NCI-H146 (cell line): ENCODE results near the gene GSTO1.
"Not testable (repeated sequence)": the region's sequence is repeated elsewhere in the genome, so short reads cannot be mapped to it uniquely, and the experiment has no call there.

Experiments used
- DNase-seq: peaks from one replicate; lab custom pipeline; 2025; lab: John Stamatoyannopoulos, UW

The GSTO1 gene

GRCh38 chr10:104254493-104255310 is at the start of gene GSTO1:
Gene GSTO1 (plus strand): TSS chr10:104254892. CDS start chr10:104254929, 37 bp downstream.
- DNase-seq = peak; percentile 32

GRCh38 chr10:104208730-104209129 is 46.0 kb upstream of the GSTO1 start:
- DNase-seq = no peak

- peak; percentile 57 for DNase-seq
Measured at GRCh38 chr10:104209575-104210198, 45.0 kb upstream of the GSTO1 start.

GRCh38 chr10:104216631-104217030 is 38.1 kb upstream of the GSTO1 start:
- no peak for DNase-seq

- no peak for DNase-seq
Measured at GRCh38 chr10:104218751-104219150, 35.9 kb upstream of the GSTO1 start.

GRCh38 chr10:104220522-104220921 is 34.2 kb upstream of the GSTO1 start:
- no peak for DNase-seq

GRCh38 chr10:104223304-104223703 is 31.4 kb upstream of the GSTO1 start:
- no peak for DNase-seq

- DNase-seq = no peak
Measured at GRCh38 chr10:104230490-104230889, 24.2 kb upstream of the GSTO1 start.

GRCh38 chr10:104231784-104232612 is 22.7 kb upstream of the GSTO1 start, which contains the start of gene CFAP43:
Gene CFAP43 (minus strand): TSS chr10:104232364. CDS start chr10:104232246, 118 bp downstream.
- peak; percentile 97 for DNase-seq

- DNase-seq = no peak
Measured at GRCh38 chr10:104232613-104233102, 22.0 kb upstream of the GSTO1 start.

- no peak for DNase-seq
Measured at GRCh38 chr10:104233817-104234216, 20.9 kb upstream of the GSTO1 start.

- DNase-seq = no peak
Measured at GRCh38 chr10:104234934-104235333, 19.8 kb upstream of the GSTO1 start.

- no peak for DNase-seq
Measured at GRCh38 chr10:104235801-104236200, 18.9 kb upstream of the GSTO1 start.

GRCh38 chr10:104240078-104240477 is 14.6 kb upstream of the GSTO1 start:
- DNase-seq = no peak

- DNase-seq = no peak
Measured at GRCh38 chr10:104242545-104242944, 12.1 kb upstream of the GSTO1 start.

- DNase-seq = not testable (repeated sequence)
Measured at GRCh38 chr10:104243009-104243408, 11.7 kb upstream of the GSTO1 start.

GRCh38 chr10:104243512-104243911 is 11.2 kb upstream of the GSTO1 start:
- no peak for DNase-seq

- DNase-seq = no peak
Measured at GRCh38 chr10:104245066-104245632, 9.5 kb upstream of the GSTO1 start.

- no peak for DNase-seq
Measured at GRCh38 chr10:104246976-104247375, 7.7 kb upstream of the GSTO1 start.

GRCh38 chr10:104247513-104248146 is 7.1 kb upstream of the GSTO1 start:
- no peak for DNase-seq

- DNase-seq = not testable (repeated sequence)
Measured at GRCh38 chr10:104248931-104249330, 5.8 kb upstream of the GSTO1 start.
